GM18508 (cell line): Measurements from ENCODE around the gene NTM.

Source experiments
- ATAC-seq: cut with Tn5 transposase; IDR thresholded peaks from one replicate; pipeline ENCODE4 v1.9.1; 2021; ENCODE audit warnings: moderate number of reproducible peaks; ENCODE audit not compliant: insufficient read depth, unreplicated experiment

The NTM gene

GRCh38 chr11:132103021-132103420, 732.6 kb downstream of the NTM start:
- no peak for ATAC-seq

- ATAC-seq = no peak
Measured at GRCh38 chr11:132106096-132106982, 735.9 kb downstream of the NTM start.

DNA sequence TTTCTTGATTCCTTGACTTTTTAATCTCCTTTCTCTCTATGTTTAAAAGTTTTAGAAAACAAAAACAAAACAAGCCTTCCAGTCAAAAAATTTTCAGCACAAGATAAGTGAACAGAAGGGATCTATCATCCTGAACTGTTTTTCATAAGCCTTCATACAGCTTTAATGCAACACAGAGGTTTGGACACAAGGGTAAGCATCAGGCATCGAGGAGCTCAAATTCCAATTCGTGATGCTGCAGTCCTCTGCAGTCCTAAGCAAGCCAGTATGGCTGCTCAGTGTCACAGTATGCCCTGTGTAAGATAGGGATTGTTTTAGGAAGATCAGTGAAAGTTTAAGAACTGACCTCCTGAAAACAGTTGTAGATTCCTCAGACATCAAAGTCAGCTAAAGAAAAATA, 740.9 kb downstream of the NTM start:
- no peak for ATAC-seq

DNA sequence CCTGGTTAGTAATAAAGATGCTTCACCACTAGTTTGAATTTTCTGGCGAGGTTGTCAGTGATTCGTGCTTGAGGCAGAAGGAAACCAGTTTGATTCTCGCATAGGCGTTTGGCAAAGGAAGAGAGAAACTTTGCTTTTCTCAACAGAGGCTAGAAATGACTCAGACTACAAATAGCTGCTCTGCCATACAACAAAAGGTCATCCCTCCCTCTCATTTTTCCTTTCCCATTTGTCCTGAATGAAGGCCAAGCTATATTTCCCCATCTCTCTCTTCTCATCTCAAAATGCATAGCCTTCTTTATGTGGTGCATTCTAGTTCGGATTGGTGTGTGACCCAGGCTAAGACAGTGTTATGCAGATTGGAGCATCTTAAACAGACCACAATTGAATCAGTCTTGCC, 741.4 kb downstream of the NTM start:
- ATAC-seq = no peak

GRCh38 chr11:132112846-132113245, 742.4 kb downstream of the NTM start:
- no peak for ATAC-seq

GRCh38 chr11:132114185-132114584, 743.8 kb downstream of the NTM start:
- ATAC-seq = no peak

GRCh38 chr11:132114743-132115142, 744.3 kb downstream of the NTM start:
- no peak for ATAC-seq

DNA sequence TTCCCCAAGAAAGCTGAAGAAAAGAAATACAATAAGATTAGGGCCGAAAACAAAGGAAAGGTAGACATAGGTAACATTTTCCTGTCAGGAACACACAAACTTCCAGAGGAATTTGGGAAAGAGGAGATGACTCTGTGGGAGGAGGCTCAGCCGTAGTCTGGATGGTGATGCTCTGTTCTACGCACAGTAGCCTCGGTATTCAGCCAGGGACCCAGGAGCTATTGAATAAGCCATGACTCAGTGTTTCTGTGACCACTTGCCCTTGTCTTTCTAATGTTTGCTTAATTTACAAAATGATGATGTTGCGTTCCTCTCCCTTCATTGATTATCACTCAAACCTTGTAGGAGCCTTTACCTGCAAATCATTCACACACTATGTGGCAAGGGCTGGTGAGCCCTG, 745.0 kb downstream of the NTM start:
- no peak for ATAC-seq

GRCh38 chr11:132116516-132116915, 746.1 kb downstream of the NTM start:
- no peak for ATAC-seq

DNA sequence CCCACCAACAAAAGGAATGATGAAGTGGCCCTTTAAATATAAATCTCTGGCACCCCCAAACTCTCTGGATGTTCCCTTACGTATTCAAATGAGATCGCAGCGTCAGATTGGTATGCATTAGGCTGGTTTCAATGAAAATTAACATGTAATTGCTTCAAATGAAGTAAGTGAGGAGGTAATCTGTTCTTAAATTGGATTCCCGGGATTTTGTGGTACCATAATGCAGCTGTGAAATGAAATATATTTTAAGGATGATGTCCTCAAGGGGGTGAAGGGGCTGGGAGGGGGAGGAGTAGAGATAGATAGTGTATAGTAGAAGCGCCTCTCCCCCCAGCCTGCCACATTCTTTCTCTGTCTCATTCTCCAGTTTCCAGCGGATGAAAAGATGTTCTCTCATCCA, 748.2 kb downstream of the NTM start:
- ATAC-seq = no peak

DNA sequence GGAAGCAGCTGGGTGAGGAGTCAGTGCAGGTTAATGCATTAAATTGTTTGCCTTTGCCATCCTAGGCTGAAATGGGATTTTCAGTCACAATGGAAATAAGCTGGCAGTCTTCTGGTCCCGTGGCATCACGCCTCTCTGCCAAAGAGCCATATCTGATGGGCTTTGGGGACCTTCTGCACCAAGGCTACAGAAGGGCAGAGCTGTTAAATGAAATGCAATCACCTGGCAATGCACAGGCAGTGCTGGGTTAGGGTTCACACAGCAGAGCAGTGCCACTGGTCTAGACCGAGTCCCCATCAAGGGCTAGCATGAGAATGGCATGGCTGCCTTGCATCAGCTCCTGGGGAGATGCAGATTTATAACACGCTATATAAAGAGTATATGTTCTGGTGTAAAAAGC, 749.2 kb downstream of the NTM start:
- no peak for ATAC-seq

GRCh38 chr11:132122735-132123134, 752.3 kb downstream of the NTM start:
- no peak for ATAC-seq

DNA sequence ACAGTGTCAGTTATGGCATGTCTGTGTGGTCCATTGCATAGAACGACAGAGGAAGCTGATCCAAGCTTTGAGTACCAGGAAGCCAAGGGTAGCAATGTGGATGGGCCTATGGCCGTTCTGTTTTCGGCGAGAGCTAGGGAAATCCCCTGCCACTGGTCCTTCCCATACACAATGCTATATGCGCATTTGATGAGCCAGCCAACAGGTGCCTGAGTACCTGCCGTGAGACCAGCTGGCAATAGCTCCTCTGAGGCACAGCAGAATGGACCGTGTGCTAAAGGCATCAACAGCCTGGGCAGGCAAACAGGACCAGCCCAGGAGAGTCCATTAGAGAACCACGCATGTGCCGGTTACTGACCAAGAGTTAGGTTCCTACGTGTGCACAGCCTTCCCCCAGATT, 753.0 kb downstream of the NTM start:
- no peak for ATAC-seq

- ATAC-seq = no peak
Measured at GRCh38 chr11:132123854-132124835, 753.7 kb downstream of the NTM start.

- ATAC-seq = no peak
Measured at GRCh38 chr11:132125988-132126871, 755.8 kb downstream of the NTM start.

DNA sequence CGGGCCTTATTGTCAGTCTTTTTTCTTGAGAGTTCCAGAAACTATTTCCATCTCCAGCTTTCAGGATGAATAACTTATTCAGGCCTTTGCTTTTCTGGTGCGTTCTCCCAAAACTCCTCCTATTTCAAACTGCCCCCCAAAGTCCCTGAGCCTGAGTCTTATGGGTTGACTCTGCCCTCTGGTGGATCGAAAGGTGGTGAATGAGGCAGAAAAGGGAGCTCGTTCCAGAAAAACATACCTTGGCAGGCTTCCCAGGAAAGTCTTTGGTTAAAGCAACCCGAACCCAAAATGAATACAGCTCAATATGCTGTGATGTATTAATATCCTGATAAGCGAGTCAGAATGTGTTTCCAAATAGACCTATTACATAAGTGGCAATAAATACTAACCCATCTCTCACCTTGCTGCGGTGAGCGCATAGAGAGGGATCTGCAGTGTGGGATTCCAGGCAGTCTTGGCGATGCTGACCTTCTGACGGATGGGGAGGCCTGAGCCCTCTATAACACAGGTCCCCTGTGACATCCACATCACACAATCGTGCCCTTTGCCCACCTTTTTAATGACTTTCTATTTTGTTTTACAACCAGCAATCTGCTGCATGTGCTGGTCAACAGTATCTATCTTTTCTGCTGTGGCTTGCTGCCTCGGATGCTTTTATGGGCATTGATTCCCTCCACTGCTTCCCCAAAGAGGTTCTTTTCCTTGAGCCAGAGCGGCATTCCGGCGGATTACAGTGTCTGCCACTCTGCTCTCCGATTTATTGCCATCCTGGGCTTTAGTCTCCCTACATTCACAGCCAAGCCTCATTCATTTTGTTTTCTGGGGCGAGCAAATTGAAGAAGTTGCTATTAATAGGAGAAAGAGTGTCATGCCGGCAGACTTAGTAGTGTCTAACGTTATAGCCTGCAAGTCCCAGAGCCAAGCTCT, 756.8 kb downstream of the NTM start:
- ATAC-seq = no peak

GRCh38 chr11:132127900-132128288, 757.5 kb downstream of the NTM start:
- ATAC-seq = no peak

DNA sequence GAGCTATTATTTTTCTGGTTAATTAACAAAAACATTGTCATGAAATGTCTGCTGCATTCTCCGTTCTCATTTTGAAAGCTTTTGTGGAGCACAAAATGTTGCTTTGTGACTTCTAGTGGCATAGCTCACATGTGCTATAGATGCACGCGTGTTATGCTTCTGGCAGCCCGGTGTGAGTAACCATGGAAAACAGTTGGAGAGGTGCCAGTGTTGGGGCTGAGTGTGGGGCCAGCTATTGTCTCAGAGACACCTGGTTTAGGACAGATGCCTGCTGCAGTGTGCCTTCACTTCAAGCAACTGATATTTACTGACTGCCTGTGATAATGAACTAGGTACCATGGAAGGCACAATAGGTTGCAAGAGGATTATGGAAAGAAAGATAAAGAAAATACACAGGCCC, 760.6 kb downstream of the NTM start:
- ATAC-seq = no peak

DNA sequence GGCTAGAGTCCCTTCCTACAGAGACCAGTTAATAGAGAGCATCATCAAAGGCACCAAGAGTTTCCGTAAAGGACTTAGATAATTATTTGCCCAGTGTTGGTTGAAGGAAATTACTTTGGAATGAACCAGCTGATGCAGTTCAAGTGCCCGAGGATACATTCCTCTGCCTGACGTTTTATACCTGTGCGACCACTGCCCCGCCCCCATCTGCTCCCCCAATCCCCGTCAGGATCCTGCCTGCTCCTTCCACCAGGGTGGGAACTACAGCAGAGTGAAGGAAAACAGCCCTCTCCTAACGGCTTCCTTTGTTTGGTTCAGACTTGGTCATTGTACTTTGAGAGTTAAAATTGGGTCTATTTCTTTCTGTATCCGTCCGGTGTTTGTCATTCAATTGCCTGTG, 761.5 kb downstream of the NTM start:
- no peak for ATAC-seq
